ENCODE results near the gene TBC1D1. TPM values are rescaled to one million over a fixed set of nuclear protein-coding genes. Genes with fewer than 3 reads are reported as not detected.
A peak's percentile ranks its signal among the peaks of the same experiment; 100 is the strongest.

TBC1D1 gene
- total RNA-seq, 1 donor from 2014 or later, result 96.0 TPM

DNA sequence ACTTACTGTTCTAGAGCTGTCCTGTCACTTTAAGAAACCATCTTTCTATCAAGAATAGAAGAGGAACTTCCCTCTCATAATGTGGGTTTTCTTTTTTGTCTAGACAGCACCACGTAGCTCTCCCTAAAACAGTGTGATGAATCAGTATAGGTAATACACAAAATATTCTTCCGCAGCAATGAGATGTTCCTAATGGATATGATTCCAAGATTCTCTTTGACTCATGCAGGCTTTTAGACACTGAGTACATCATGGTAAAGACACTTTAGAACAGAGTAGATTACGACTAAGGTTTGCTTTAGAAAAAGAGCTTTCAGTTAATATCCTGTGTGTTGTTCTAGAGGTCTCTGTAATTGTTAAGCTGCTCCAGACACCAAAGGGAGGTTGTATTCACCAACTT, 139.1 kb downstream of the TBC1D1 start:
- Histone ChIP-seq H3K4me3 (no peak overlapping the region), H3K27me3 (no peaks in the 10 kb centered on the region), H3K4me1 (no peaks in the 10 kb centered on the region), H3K9me3 (no peaks in the 10 kb centered on the region), H3K27ac (no peak overlapping the region), H3K36me3 (peaks cover 0 to 6% of the 10 kb centered on the region in 2 donors)
- no peak for DNase-seq (ENCODE audit: extremely low spot score in 2 of 2)
- intact Hi-C loops (cut with DNase I), result loop anchor here (5.0 to 10.0 kb wide), 2 partner anchors 55 to 223 kb away; no protein-coding TSS in a partner anchor
- TF ChIP-seq POLR2A (IDR thresholded peaks at IDR 0.05) (no peak), POLR2AphosphoS5 (IDR thresholded peaks at IDR 0.05; ENCODE audit: insufficient read depth in 1 of 2, low read depth in 1 of 2) (no peak)
- TF ChIP-seq, protein P1, sequence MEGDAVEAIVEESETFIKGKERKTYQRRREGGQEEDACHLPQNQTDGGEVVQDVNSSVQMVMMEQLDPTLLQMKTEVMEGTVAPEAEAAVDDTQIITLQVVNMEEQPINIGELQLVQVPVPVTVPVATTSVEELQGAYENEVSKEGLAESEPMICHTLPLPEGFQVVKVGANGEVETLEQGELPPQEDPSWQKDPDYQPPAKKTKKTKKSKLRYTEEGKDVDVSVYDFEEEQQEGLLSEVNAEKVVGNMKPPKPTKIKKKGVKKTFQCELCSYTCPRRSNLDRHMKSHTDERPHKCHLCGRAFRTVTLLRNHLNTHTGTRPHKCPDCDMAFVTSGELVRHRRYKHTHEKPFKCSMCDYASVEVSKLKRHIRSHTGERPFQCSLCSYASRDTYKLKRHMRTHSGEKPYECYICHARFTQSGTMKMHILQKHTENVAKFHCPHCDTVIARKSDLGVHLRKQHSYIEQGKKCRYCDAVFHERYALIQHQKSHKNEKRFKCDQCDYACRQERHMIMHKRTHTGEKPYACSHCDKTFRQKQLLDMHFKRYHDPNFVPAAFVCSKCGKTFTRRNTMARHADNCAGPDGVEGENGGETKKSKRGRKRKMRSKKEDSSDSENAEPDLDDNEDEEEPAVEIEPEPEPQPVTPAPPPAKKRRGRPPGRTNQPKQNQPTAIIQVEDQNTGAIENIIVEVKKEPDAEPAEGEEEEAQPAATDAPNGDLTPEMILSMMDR (IDR thresholded peaks at IDR 0.05), result no peak

DNA sequence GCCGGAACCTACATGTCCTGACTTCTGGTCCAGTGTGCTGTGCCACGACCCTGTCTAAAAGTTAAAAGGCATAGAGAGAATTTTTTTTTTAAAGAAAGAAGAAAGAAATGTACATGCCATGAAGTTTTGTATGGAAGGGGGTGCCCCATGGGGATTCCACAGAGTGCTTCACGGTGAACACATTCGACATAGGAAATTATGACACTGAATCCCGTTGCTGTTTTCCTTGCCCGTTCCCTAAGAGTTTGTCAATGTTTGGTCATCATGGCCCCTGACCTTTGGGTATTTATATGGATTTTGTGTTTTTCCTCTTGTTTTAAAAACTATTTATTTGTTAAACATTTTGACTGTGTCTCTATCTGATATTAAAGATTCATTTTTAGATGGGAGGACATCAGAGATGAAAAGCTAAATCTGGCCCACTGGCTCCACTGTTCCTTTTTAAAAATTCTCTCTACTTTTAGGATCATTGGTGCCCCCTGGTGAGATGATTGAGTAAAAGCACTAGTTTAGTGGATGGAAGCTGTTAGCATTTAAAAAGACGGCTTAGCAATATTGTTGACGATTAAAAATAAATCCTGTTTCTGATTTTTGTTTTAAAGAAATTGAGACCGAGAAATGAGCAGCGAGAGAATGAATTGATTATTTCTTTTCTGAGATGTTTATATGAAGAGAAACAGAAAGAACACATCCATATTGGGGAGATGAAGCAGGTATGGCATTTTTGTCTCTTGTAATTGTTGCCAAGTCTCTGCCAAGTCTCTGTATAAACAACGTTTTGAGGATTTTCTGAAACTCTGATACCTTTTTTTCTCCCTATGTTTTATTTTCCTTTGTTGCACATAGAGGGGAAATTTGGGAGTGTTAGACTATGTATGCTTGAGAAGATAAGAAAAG, 144.3 kb downstream of the TBC1D1 start:
- Histone ChIP-seq H3K36me3 (peaks cover 0 to 10% of the 10 kb centered on the region in 2 donors), H3K27me3 (no peaks in the 10 kb centered on the region), H3K4me1 (no peaks in the 10 kb centered on the region), H3K4me3 (no peak overlapping the region), H3K27ac (peak overlapping the region; percentile 26), H3K9me3 (no peaks in the 10 kb centered on the region)
- DNase-seq (ENCODE audit: extremely low spot score in 2 of 2), result no peak
- intact Hi-C loops (cut with DNase I), result loop anchor here (5.0 to 10.0 kb wide), 2 partner anchors 60 to 228 kb away; no protein-coding TSS in a partner anchor
- TF ChIP-seq POLR2A (IDR thresholded peaks at IDR 0.05) (no peak), POLR2AphosphoS5 (IDR thresholded peaks at IDR 0.05; ENCODE audit: insufficient read depth in 1 of 2, low read depth in 1 of 2) (peak in 1 of 2 donors; percentile 22)
- TF ChIP-seq, protein P1 (IDR thresholded peaks at IDR 0.05), result peak; percentile 27 to 77 (median 66)

DNA sequence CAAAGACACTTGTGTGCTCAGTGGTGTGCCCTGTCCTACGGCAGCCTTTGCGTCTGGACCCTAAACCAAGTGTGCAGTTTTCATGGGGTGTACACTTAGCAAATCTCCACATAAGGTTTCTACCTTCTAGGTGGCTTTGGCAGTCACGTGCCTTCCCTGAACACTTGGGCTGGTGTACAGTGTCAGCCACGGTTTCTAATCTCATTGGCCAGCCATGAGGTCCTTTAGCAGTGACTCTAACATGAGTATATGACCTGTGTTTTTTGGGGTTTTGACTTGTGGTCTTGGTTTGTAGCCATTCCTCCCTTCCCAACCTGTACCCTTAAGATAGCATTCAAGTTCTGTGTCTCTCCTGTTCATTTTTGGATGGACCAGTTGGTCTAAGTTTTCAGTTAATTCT, 145.7 kb downstream of the TBC1D1 start:
- Histone ChIP-seq H3K9me3 (no peaks in the 10 kb centered on the region), H3K36me3 (peaks cover 0 to 4% of the 10 kb centered on the region in 2 donors), H3K27me3 (no peaks in the 10 kb centered on the region), H3K4me3 (no peak overlapping the region), H3K27ac (no peak overlapping the region), H3K4me1 (no peaks in the 10 kb centered on the region)
- no peak for DNase-seq (ENCODE audit: extremely low spot score in 2 of 2)
- TF ChIP-seq POLR2A (IDR thresholded peaks at IDR 0.05) (no peak), POLR2AphosphoS5 (IDR thresholded peaks at IDR 0.05; ENCODE audit: insufficient read depth in 1 of 2, low read depth in 1 of 2) (no peak)
- TF ChIP-seq, protein P1 (IDR thresholded peaks at IDR 0.05), result no peak
- intact Hi-C loops (cut with DNase I), result loop anchor here (10.0 kb wide), 1 partner anchor 62 kb away; no protein-coding TSS in a partner anchor

DNA sequence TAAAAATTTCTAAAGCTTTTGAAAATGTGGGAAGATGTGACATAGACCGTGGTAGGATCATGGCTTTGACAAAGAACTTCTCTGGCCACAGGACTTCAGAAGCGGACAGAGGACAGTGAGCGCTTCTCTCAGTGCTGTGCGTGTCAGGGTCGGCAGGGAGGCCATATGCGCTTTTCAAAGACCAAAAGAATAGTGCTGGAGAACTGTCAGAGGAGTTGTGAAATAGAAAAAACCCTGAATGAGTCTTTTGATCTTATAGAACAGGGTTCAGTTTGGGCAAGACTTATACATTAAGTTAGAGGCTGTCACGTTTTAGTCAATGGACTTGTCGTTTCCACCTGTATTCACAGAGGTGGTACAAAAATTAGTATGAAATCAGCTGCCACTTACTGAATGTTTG, 146.7 kb downstream of the TBC1D1 start:
- intact Hi-C loops (cut with DNase I), result loop anchor here (10.0 kb wide), 1 partner anchor 63 kb away; no protein-coding TSS in a partner anchor
- Histone ChIP-seq H3K4me3 (no peak overlapping the region), H3K27ac (no peak overlapping the region), H3K36me3 (peaks cover 0 to 4% of the 10 kb centered on the region in 2 donors), H3K9me3 (no peaks in the 10 kb centered on the region), H3K27me3 (no peaks in the 10 kb centered on the region), H3K4me1 (no peaks in the 10 kb centered on the region)
- no peak for TF ChIP-seq POLR2AphosphoS5 (IDR thresholded peaks at IDR 0.05; ENCODE audit: insufficient read depth in 1 of 2, low read depth in 1 of 2)
- TF ChIP-seq, protein P1 (IDR thresholded peaks at IDR 0.05), result no peak
- no peak for TF ChIP-seq POLR2A (IDR thresholded peaks at IDR 0.05)
- DNase-seq (ENCODE audit: extremely low spot score in 2 of 2), result no peak

DNA sequence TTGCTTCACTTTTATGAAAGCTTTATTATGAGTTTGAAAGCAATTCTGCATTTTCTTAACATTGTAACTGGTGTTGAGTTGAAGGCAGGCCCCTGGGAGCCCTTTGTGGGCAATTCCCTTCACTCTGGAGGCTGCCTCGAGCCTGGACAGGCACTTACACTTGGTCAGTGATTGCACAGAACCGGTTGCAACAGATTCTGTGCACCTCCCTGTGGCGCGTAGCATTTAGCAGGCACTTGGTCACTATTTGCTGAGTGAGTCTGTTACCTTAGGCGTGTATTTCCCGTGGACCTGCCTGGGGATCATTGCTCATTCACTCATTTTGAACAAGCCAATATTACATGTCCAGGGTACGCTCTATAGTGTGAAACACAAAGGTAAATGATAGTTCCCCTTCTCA, 149.7 kb downstream of the TBC1D1 start:
- intact Hi-C loops (cut with DNase I), result no loop called here
- Histone ChIP-seq H3K4me3 (no peak overlapping the region), H3K4me1 (no peaks in the 10 kb centered on the region), H3K27me3 (no peaks in the 10 kb centered on the region), H3K36me3 (peaks cover 0 to 5% of the 10 kb centered on the region in 2 donors), H3K9me3 (no peaks in the 10 kb centered on the region), H3K27ac (no peak overlapping the region)
- TF ChIP-seq POLR2AphosphoS5 (IDR thresholded peaks at IDR 0.05; ENCODE audit: insufficient read depth in 1 of 2, low read depth in 1 of 2) (no peak), POLR2A (IDR thresholded peaks at IDR 0.05) (no peak)
- TF ChIP-seq, protein P1 (IDR thresholded peaks at IDR 0.05), result no peak
- no peak for DNase-seq (ENCODE audit: extremely low spot score in 2 of 2)

Data from vagina (tissue), 2 donors.